ENCODE data around the gene PHF12. TPM values are rescaled to one million over a fixed set of nuclear protein-coding genes. Genes with fewer than 3 reads are reported as not detected.

The PHF12 gene
- total RNA-seq, 3 donors from 2014 or later = 45.2 to 48.6 (median 47.8) TPM

- peak overlapping the region; percentile 29 for H3K4me3 Mint-ChIP-seq
- no peak for ATAC-seq
- H3K4me1 Mint-ChIP-seq (ENCODE audit: low read depth) = peaks cover 24% of the 10 kb centered on the region
- H3K9me3 Mint-ChIP-seq = no peaks in the 10 kb centered on the region
- H3K27me3 Mint-ChIP-seq (ENCODE audit: low read depth) = no peaks in the 10 kb centered on the region
- DNase-seq = no peak
- H3K36me3 Mint-ChIP-seq (ENCODE audit: insufficient read depth) = peaks cover 22% of the 10 kb centered on the region
Observed at GRCh38 chr17:28857905-28858800, 93.2 kb downstream of the PHF12 start.

GRCh38 chr17:28856028-28856574 lies 95.2 kb downstream of the PHF12 start:
- Mint-ChIP-seq H3K27me3 (ENCODE audit: low read depth) (no peaks in the 10 kb centered on the region), H3K4me3 (peak overlapping the region; percentile 87), H3K9me3 (no peaks in the 10 kb centered on the region), H3K4me1 (ENCODE audit: low read depth) (peaks cover 24% of the 10 kb centered on the region), H3K36me3 (ENCODE audit: insufficient read depth) (peaks cover 20% of the 10 kb centered on the region)
- no peak for DNase-seq
- no peak for ATAC-seq

GRCh38 chr17:28855336-28855679 lies 96.0 kb downstream of the PHF12 start:
- no peaks in the 10 kb centered on the region for H3K27me3 Mint-ChIP-seq (ENCODE audit: low read depth)
- peak overlapping the region; percentile 87 for H3K4me3 Mint-ChIP-seq
- H3K4me1 Mint-ChIP-seq (ENCODE audit: low read depth) = peaks cover 24% of the 10 kb centered on the region
- ATAC-seq = no peak
- no peaks in the 10 kb centered on the region for H3K9me3 Mint-ChIP-seq
- no peak for DNase-seq
- peaks cover 16% of the 10 kb centered on the region for H3K36me3 Mint-ChIP-seq (ENCODE audit: insufficient read depth)

Other genes starting within 250 kb of the PHF12 start
- gene PROCA1, start 239.6 kb downstream of the PHF12 start, total RNA-seq = 1 to 10 TPM in 2 of 3 donors, under 1 TPM in 1; 0.83 to 1.2 (median 1.1) TPM
- 100 to 1,000 TPM in 1 of 3 donors, 10 to 100 TPM in 2; 11.3 to 100 (median 14.1) TPM for gene RAB34, start 233.7 kb downstream of the PHF12 start, total RNA-seq
- 1,000 to 10,000 TPM; 2,218 to 2,392 (median 2,312) TPM for gene RPL23A, start 231.5 kb downstream of the PHF12 start, total RNA-seq
- gene TLCD1, start 225.3 kb downstream of the PHF12 start, total RNA-seq = 10 to 100 TPM; 20.8 to 28.5 (median 23.8) TPM
- gene NEK8, start 222.7 kb downstream of the PHF12 start, total RNA-seq = 1 to 10 TPM; 5.8 to 7.7 (median 7.6) TPM
- 100 to 1,000 TPM; 221 to 247 (median 229) TPM for gene TRAF4, start 207.5 kb downstream of the PHF12 start, total RNA-seq
- gene FAM222B, start 108.7 kb downstream of the PHF12 start, total RNA-seq = 10 to 100 TPM; 23.5 to 26.4 (median 24.9) TPM
- 10 to 100 TPM; 79.8 to 81.3 (median 80.8) TPM for gene ERAL1, start 96.5 kb downstream of the PHF12 start, total RNA-seq
- 10 to 100 TPM; 48.3 to 62.9 (median 59.3) TPM for gene FLOT2, start 53.8 kb downstream of the PHF12 start, total RNA-seq
- 10 to 100 TPM; 20.7 to 24.5 (median 21.8) TPM for gene DHRS13, start 48.4 kb downstream of the PHF12 start, total RNA-seq
- gene SEZ6, start 54.5 kb upstream of the PHF12 start, total RNA-seq = not detected
- gene PIPOX, start 91.6 kb upstream of the PHF12 start, total RNA-seq = 1 to 10 TPM; 1.2 to 1.7 (median 1.5) TPM
- 10 to 100 TPM; 24.2 to 24.3 (median 24.2) TPM for gene MYO18A, start 228.9 kb upstream of the PHF12 start, total RNA-seq